Activated CD8-positive, alpha-beta memory T cell treated with anti-CD3 and anti-CD28 coated beads, Interleukin-2, amount 10 ng/mL, durations not matched to agents 7 days and 5 days (primary cell): Measurements from ENCODE around the gene PREB. TPM values are rescaled to one million over a fixed set of nuclear protein-coding genes. Genes with fewer than 3 reads are reported as not detected.

Source experiments
- ATAC-seq: fragments of 150-1000 bp; cut with Tn5 transposase; one replicate; pipeline ENCODE4 v1.10.0; 2021; ENCODE audit warnings: moderate library complexity
- CTCF ChIA-PET: fragments of 350-600 bp; sonication (Branson Sonifier 250); formaldehyde crosslinking; loops from one replicate; lab custom pipeline; 2021; ENCODE audit warnings: antibody characterized with exemption; lab: Charles Lee
- DNase-seq: peaks from one replicate; pipeline ENCODE4 v3.0.0-alpha.2; 2020
- H3K27ac Mint-ChIP-seq: one replicate; pipeline ENCODE4 v1.8.0; 2021; ENCODE audit warnings: mild to moderate bottlenecking, mixed read lengths
- H3K27me3 Mint-ChIP-seq: one replicate; pipeline ENCODE4 v1.8.0; 2021; ENCODE audit warnings: mixed read lengths
- H3K36me3 Mint-ChIP-seq: one replicate; pipeline ENCODE4 v1.8.0; 2021; ENCODE audit warnings: mild to moderate bottlenecking, mixed read lengths
- H3K4me1 Mint-ChIP-seq: one replicate; pipeline ENCODE4 v1.8.0; 2021; ENCODE audit warnings: mixed read lengths
- H3K4me3 Mint-ChIP-seq: one replicate; pipeline ENCODE4 v1.8.0; 2021; ENCODE audit warnings: mild to moderate bottlenecking, moderate library complexity, mixed read lengths
- H3K9me3 Mint-ChIP-seq: one replicate; pipeline ENCODE4 v1.8.0; 2022; ENCODE audit warnings: low read depth, mixed read lengths
- total RNA-seq, 2 experiments: library from RNA; stranded (reverse); gene quantifications; one replicate each; pipeline ENCODE4 v1.2.3, GENCODE V29; 2021

PREB gene
- total RNA-seq, 2 experiments from 2014 or later, result 61.6 to 69.4 TPM

DNA sequence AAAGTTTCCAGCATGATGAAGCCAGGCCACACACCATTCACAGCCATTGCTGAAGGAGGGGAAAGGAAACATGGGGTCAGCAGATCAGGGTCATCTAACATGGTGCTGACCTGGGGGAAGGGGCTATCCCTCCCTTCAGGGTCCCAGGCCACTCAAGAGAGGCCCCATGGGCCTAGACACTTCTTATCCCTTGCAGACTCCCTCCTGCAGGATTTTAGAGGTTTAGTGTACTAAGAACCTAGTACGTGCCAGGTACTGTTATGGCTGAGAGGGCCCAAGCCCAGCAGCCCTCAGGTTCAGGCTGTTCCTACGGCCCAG, 39.0 kb downstream of the PREB start:
- Mint-ChIP-seq H3K36me3 (no peaks in the 10 kb centered on the region), H3K9me3 (no peaks in the 10 kb centered on the region)
- ATAC-seq, result no peak

GRCh38 chr2:27094353-27094984, 40.0 kb downstream of the PREB start:
- H3K4me3 Mint-ChIP-seq, result no peak overlapping the region
- H3K9me3 Mint-ChIP-seq, result no peaks in the 10 kb centered on the region
- no peaks in the 10 kb centered on the region for H3K36me3 Mint-ChIP-seq
- no peaks in the 10 kb centered on the region for H3K27me3 Mint-ChIP-seq
- no peak overlapping the region for H3K27ac Mint-ChIP-seq
- peaks cover 10% of the 10 kb centered on the region for H3K4me1 Mint-ChIP-seq
- CTCF ChIA-PET, result no interaction called here
- no peak for ATAC-seq
- no peak for DNase-seq

More for the DNA sequence above, 39.0 kb downstream of the PREB start:
- no peak for DNase-seq
- no peaks in the 10 kb centered on the region for H3K27me3 Mint-ChIP-seq
- no peak overlapping the region for H3K4me3 Mint-ChIP-seq
- no peak overlapping the region for H3K27ac Mint-ChIP-seq
- CTCF ChIA-PET, result interaction anchor here (1.0 to 7.8 kb wide), 6 partner anchors 8 to 208 kb away, joined by 3 to 74 read pairs (median 11); partner anchors contain the start of genes KHK and TRIM54
- peaks cover 7% of the 10 kb centered on the region for H3K4me1 Mint-ChIP-seq

DNA sequence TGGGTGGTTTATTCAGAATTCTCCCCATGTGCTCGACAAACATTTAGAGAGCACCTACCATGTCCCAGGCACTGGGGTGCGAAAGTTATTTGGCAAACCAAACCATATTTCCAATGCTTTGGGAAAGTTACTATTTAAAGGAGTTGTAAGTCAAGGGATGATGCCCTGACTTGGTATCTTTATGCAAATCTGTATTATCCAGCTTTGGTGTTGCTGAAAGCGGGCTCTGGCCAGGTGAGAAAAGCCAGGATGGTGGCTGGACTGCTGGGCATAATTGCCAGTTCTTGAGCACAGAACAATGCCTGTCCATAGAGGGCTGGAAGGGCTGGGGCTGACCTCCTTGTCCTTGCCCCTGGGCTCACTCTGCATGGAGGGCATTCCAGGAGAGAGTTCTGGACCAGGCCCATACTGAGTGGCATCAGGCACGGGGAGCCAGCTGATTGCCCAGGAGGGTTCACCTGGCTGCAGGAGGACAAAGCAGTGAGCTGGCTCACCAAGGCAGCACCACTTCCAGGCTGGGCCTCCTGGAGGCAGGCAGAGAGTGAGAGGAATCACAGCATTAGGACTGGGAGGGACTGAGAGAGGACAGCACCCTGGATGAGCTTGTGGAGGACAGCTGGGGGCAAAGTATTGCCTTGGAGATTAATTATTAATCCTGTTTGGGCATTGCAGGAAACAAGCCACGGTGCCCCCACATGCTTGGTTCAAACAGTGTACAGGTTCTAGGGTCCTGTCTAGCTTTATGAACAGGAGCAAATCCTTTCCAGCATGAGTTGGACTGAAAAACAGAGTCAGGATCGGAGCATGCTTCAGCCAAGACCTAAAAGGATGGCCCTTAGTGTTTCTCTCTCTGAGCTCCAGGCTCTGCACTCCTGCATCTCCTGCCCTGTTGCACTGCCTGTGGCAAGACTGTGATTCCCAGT, 40.7 kb downstream of the PREB start:
- no peaks in the 10 kb centered on the region for H3K36me3 Mint-ChIP-seq
- no peaks in the 10 kb centered on the region for H3K27me3 Mint-ChIP-seq
- H3K4me3 Mint-ChIP-seq, result no peak overlapping the region
- no peak overlapping the region for H3K27ac Mint-ChIP-seq
- peaks cover 10% of the 10 kb centered on the region for H3K4me1 Mint-ChIP-seq
- no peaks in the 10 kb centered on the region for H3K9me3 Mint-ChIP-seq
- CTCF ChIA-PET, result no interaction called here
- ATAC-seq (no peak), DNase-seq (no peak)

GRCh38 chr2:27092696-27093429, 41.6 kb downstream of the PREB start:
- no peaks in the 10 kb centered on the region for H3K27me3 Mint-ChIP-seq
- CTCF ChIA-PET, result no interaction called here
- H3K9me3 Mint-ChIP-seq, result no peaks in the 10 kb centered on the region

DNA sequence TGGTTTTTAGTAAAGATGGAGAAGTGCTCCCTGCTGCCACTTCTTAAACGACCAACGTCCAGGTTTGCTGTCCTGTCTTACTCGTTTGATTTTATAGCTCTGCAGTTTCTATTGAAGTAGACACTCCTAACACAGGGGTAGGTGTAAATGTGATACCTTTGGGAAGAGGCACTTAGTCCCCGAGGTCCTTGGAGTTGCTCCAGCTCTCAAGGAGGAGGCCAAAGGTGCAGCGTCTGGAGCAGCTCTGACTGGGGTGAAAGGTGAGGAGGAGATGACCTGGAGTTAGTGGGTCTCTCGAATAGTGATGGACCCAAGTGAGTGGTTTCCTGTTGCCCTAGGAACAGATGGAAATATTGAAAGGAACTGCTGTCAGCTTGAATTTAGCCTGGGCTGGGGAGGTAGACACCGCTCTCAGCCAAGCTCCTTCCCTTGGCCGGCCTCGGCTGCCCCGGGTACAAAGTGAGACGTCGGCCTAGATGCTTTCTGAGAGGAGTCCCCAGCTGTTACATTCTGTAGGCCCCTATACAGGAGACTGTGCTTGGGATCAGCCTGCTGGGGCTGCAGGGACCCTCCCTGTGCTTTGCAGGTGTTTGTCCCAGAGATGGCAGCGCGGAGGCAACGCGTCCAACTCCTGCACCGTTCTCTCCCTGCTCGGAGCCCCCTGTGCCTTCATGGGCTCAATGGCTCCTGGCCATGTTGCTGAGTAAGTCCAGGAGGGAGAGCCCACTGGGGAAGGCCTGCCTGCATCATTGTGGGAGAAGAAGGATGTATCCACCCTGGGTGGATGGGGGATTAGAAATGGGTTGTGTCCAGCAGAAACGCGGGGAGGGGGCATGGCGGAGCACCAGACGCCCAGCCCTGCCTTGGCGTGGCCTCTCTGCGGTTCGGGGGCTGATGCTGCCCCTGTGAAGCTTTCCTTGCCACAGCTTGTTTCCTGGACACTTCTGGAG, 42.4 kb downstream of the PREB start:
- Mint-ChIP-seq H3K4me1 (peaks cover 18% of the 10 kb centered on the region), H3K4me3 (no peak overlapping the region), H3K36me3 (no peaks in the 10 kb centered on the region), H3K27me3 (no peaks in the 10 kb centered on the region), H3K27ac (no peak overlapping the region), H3K9me3 (no peaks in the 10 kb centered on the region)
- DNase-seq, result no peak
- CTCF ChIA-PET, result interaction anchor here (0.6 to 1.0 kb wide), 2 partner anchors 113 to 130 kb away, joined by 3 to 4 read pairs; no protein-coding TSS in a partner anchor
- no peak for ATAC-seq

More at GRCh38 chr2:27092696-27093429, 41.6 kb downstream of the PREB start:
- ATAC-seq (no peak), DNase-seq (no peak)
- no peak overlapping the region for H3K27ac Mint-ChIP-seq
- H3K4me3 Mint-ChIP-seq, result no peak overlapping the region
- peaks cover 10% of the 10 kb centered on the region for H3K4me1 Mint-ChIP-seq
- no peaks in the 10 kb centered on the region for H3K36me3 Mint-ChIP-seq

GRCh38 chr2:27089111-27089954, 45.1 kb downstream of the PREB start:
- H3K4me3 Mint-ChIP-seq, result no peak overlapping the region
- H3K27me3 Mint-ChIP-seq, result no peaks in the 10 kb centered on the region
- H3K36me3 Mint-ChIP-seq, result no peaks in the 10 kb centered on the region
- ATAC-seq (no peak), DNase-seq (no peak)
- H3K9me3 Mint-ChIP-seq, result no peaks in the 10 kb centered on the region
- no peak overlapping the region for H3K27ac Mint-ChIP-seq
- CTCF ChIA-PET, result interaction anchor here (0.7 to 5.6 kb wide), 5 partner anchors 10 to 191 kb away, joined by 3 to 37 read pairs (median 9); partner anchors contain the start of gene PREB
- H3K4me1 Mint-ChIP-seq, result peaks cover 19% of the 10 kb centered on the region

- CTCF ChIA-PET, result interaction anchor here (1.8 to 5.6 kb wide), 6 partner anchors 9 to 191 kb away, joined by 7 to 40 read pairs (median 21); partner anchors contain the start of genes AGBL5 and PREB
- Mint-ChIP-seq H3K27me3 (no peaks in the 10 kb centered on the region), H3K4me3 (no peak overlapping the region), H3K36me3 (no peaks in the 10 kb centered on the region), H3K27ac (no peak overlapping the region), H3K9me3 (no peaks in the 10 kb centered on the region), H3K4me1 (peaks cover 22% of the 10 kb centered on the region)
- DNase-seq, result no peak
- ATAC-seq, result no peak
These were observed 45.8 kb downstream of the PREB start for GRCh38 chr2:27088634-27089033.

DNA sequence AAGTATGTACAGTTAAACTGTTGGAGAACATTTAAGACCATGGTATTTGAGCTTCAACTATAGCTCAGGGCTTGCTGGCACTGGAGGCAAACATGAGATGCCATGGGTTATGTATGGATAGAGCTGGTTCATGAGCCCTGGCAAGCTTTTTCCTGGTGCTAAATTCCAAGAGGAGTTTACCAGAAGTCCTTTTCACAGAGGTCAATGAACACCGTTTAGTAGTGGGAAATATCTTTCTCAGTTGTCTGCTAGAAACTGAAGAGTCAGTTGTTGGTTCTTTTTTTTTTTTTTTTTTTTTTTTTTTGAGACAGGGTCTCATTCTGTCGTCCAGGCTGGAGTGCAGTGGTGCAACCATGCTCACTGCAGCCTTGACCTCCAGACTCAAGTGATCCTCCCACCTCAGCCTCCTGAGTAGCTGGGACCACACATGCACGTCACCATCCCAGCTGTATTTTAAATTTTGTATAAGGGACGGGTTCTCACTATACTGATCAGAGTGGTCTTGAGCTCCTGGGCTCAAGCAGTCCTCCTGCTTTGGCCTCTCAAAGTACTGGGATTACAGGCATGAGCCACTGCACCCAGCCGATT, 46.5 kb downstream of the PREB start:
- H3K9me3 Mint-ChIP-seq, result no peaks in the 10 kb centered on the region
- peak overlapping the region; percentile 78 for H3K4me3 Mint-ChIP-seq
- no peak overlapping the region for H3K27ac Mint-ChIP-seq
- CTCF ChIA-PET, result interaction anchor here (0.7 to 5.6 kb wide), 11 partner anchors 9 to 217 kb away, joined by 3 to 40 read pairs (median 8); partner anchors contain the start of genes ABHD1, AGBL5, OST4 and PREB
- DNase-seq (no peak), ATAC-seq (no peak)
- H3K27me3 Mint-ChIP-seq, result no peaks in the 10 kb centered on the region
- peaks cover 22% of the 10 kb centered on the region for H3K4me1 Mint-ChIP-seq
- H3K36me3 Mint-ChIP-seq, result no peaks in the 10 kb centered on the region

- ATAC-seq (peak; percentile 8), DNase-seq (no peak)
- H3K36me3 Mint-ChIP-seq, result no peaks in the 10 kb centered on the region
- H3K4me3 Mint-ChIP-seq, result peak within 1 kb of the TSS; percentile 78
- CTCF ChIA-PET, result interaction anchor here (0.8 to 5.6 kb wide), 16 partner anchors 10 to 216 kb away, joined by 3 to 40 read pairs (median 6); partner anchors contain the start of genes ABHD1, AGBL5, OST4 and TRIM54
- no peaks in the 10 kb centered on the region for H3K9me3 Mint-ChIP-seq
- peaks cover 23% of the 10 kb centered on the region for H3K4me1 Mint-ChIP-seq
- H3K27me3 Mint-ChIP-seq, result no peaks in the 10 kb centered on the region
- peak within 1 kb of the TSS; percentile 85 for H3K27ac Mint-ChIP-seq
These were observed 47.5 kb downstream of the PREB start, which contains the start of gene KHK for GRCh38 chr2:27086724-27087593. KHK (plus strand) TSS chr2:27086772; CDS start chr2:27087260, 488 bp downstream.

DNA sequence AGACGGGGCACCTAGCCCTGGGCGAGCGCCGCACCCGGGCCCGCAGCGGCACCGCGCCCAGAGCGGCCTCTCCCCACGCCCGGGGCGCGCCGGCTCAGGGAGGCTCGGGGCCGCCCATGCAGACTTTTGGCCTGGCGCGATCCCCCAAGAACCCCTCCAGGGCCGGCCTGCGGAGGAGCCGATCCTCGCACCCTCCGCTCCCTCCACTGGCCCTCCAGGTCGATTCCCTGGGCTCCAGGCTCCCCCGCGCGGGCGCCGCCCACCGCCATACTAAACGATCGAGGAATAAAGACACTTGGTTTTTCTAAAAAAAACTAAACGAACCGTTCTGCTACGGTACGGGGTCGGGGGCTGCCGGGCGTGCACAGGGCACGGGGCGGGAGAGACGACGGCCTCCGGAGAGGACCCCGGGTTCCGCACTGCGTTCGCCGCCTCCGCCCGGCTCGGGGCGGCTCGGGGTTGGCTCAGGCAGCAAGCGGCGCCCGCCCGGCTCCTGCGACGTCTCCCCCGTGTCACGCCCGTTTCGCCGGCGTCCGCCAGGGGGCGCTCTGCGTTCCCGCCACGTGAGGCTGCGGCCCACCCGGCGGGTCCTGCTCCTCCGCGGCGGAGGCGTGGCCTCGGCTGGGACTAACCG, 48.2 kb downstream of the PREB start:
- peak overlapping the region; percentile 78 for H3K4me3 Mint-ChIP-seq
- no peaks in the 10 kb centered on the region for H3K9me3 Mint-ChIP-seq
- peak; percentile 91 for ATAC-seq
- peak; percentile 97 for DNase-seq
- no peaks in the 10 kb centered on the region for H3K27me3 Mint-ChIP-seq
- peak overlapping the region; percentile 85 for H3K27ac Mint-ChIP-seq
- H3K4me1 Mint-ChIP-seq, result peaks cover 31% of the 10 kb centered on the region
- H3K36me3 Mint-ChIP-seq, result no peaks in the 10 kb centered on the region
- CTCF ChIA-PET, result interaction anchor here (0.9 to 5.6 kb wide), 13 partner anchors 11 to 217 kb away, joined by 3 to 40 read pairs (median 8); partner anchors contain the start of genes AGBL5 and OST4
